Measurements from ENCODE around the gene CWC27.
"Not testable (repeated sequence)": the region's sequence is repeated elsewhere in the genome, so short reads cannot be mapped to it uniquely, and the experiment has no call there.

The CWC27 gene

DNA sequence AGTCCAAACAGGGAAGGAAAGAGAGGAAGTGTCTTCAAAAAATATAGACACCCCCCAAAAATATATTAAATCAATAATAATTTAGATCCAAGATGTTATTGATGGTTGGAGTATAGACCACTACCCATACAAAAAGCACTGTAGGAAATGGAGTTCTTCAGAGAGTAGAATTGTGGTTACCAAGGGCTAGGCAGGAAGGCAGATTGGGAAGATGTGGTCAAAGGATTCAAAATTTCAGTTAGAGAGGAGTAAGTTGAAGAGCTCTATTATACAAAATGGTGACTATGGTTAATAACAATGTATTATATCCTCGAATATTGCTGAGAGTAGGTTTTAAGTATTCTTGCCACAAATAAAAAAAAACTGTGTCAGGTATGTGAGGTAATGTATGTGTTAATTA, 149.4 kb downstream of the CWC27 start:
- TF ChIP-seq, protein P1, sequence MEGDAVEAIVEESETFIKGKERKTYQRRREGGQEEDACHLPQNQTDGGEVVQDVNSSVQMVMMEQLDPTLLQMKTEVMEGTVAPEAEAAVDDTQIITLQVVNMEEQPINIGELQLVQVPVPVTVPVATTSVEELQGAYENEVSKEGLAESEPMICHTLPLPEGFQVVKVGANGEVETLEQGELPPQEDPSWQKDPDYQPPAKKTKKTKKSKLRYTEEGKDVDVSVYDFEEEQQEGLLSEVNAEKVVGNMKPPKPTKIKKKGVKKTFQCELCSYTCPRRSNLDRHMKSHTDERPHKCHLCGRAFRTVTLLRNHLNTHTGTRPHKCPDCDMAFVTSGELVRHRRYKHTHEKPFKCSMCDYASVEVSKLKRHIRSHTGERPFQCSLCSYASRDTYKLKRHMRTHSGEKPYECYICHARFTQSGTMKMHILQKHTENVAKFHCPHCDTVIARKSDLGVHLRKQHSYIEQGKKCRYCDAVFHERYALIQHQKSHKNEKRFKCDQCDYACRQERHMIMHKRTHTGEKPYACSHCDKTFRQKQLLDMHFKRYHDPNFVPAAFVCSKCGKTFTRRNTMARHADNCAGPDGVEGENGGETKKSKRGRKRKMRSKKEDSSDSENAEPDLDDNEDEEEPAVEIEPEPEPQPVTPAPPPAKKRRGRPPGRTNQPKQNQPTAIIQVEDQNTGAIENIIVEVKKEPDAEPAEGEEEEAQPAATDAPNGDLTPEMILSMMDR (conservative IDR thresholded peaks at IDR 0.05; ENCODE audit: low read depth, low read length) = no peak
- H3K4me3 ChIP-seq (ENCODE audit: low read depth, low read length) = no peak overlapping the region

DNA sequence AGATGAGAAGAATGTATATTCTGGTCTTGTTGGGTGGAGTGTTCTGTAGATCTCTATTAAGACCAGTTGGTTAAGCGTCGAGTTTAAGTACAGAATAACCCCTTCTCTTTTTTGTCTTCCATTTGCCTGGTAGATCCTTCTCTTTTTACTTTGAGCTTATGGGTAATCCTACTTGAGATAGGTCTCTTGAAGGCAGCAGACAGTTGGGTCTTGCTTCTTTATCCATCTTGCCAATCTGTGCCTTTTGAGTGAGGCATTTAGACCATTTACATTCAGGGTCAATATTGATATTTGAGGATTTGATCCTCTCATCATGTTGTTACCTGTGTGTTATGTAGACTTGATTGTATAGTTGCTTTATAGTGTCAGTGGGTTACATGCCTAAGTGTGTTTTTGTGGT, 152.7 kb downstream of the CWC27 start:
- no peak overlapping the region for H3K4me3 ChIP-seq (ENCODE audit: low read depth, low read length)
- TF ChIP-seq, protein P1 (conservative IDR thresholded peaks at IDR 0.05; ENCODE audit: low read depth, low read length) = no peak
- no peak for DNase-seq (ENCODE audit: low read depth)

More for the DNA sequence above, 149.4 kb downstream of the CWC27 start:
- no peak for DNase-seq (ENCODE audit: low read depth)

DNA sequence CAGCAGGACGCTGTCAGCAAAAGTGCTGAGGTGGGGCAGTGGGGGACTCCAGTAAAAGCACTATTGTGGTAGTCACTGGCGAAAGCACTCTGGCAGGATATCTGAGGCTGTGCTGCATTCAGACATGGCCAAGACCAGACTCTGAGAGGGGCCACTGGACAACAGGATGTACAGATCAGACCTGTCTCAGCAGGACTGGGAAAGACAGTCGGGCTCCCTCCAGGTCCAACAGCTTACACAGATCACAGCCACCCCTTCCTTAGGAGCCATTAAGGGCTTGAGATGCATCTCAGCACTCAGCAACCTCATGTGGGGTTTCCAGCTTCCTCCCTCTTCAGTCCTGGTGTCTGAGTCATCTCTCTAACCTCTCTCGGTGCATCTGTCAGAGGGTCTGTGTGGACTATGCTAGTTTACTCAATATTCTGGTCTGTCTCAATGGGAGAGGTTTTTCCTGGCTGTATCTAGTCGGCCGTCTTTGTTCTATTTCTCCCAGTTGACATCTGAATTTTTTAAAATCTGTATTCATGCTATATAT, 154.5 kb downstream of the CWC27 start:
- H3K4me3 ChIP-seq (ENCODE audit: low read depth, low read length) = no peak overlapping the region
- TF ChIP-seq, protein P1 (conservative IDR thresholded peaks at IDR 0.05; ENCODE audit: low read depth, low read length) = no peak
- peak; percentile 82 for DNase-seq (ENCODE audit: low read depth)

DNA sequence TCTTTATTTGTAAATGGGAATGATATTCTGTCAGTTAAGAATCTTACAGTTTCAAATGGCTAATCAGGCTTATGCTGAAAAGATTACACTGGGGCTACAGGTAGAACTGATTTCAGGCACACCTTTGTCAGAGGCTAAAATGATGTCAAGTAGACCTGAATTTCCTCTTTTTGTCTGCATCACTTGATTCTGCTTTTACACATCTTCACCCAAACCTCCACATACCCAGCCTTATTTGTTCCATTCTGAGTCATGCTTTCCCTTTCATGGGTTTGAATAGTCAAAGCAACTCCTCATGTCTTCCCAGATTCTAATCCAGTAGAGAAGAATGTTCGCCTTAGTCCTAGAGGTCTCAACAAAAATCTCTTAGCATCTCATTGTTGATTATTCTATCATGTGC, 156.4 kb downstream of the CWC27 start:
- no peak overlapping the region for H3K4me3 ChIP-seq (ENCODE audit: low read depth, low read length)
- TF ChIP-seq, protein P1 (conservative IDR thresholded peaks at IDR 0.05; ENCODE audit: low read depth, low read length) = no peak
- no peak for DNase-seq (ENCODE audit: low read depth)

DNA sequence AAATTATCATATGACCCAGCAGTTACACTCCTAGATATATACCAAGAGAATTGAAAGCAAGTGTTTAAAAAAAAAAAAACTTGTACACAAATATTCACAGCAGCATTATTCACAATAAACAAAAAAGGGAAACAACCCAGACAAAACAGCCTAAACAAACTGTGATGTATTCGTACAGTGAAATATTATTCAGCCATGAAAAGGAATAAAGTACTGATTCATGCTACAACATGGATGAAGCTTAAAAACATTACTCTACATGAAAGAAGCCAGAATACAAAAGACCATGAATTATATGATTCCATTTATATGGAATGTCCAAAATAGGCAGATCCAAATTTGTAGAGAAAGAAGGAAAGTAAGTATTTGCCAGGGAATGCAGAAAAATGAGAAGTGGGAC, 161.1 kb downstream of the CWC27 start:
- DNase-seq (ENCODE audit: low read depth) = no peak
- no peak overlapping the region for H3K4me3 ChIP-seq (ENCODE audit: low read depth, low read length)
- TF ChIP-seq, protein P1 (conservative IDR thresholded peaks at IDR 0.05; ENCODE audit: low read depth, low read length) = no peak

DNA sequence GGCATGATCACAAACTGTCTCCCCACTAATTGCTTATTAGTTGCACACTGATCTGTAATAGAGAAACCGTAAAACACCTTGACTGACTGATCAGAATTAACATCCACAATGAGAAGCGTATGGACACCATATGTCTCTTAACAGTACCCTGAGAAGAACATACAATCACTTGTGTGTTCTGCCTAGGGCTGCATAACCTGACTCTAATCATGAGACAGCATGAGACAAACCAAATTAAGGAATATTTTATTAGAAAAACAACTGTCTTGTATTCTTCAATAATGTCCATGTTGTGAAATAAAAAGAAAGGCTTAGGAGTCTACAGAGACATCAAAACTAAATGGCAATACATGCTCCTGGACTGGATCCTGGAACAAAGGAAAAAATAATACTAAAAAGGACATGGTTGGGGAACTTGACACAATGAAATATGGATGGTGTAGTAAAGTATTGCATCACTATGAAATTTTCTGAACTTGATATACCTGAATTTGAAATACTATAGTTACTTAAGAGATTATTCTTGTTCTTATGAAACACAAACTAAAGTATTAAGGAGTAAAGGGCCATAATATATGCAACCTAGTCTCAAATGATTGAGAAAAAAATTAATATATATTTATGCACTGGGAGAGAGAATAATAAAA, 162.1 kb downstream of the CWC27 start:
- DNase-seq (ENCODE audit: low read depth) = no peak
- TF ChIP-seq, protein P1 (conservative IDR thresholded peaks at IDR 0.05; ENCODE audit: low read depth, low read length) = no peak

DNA sequence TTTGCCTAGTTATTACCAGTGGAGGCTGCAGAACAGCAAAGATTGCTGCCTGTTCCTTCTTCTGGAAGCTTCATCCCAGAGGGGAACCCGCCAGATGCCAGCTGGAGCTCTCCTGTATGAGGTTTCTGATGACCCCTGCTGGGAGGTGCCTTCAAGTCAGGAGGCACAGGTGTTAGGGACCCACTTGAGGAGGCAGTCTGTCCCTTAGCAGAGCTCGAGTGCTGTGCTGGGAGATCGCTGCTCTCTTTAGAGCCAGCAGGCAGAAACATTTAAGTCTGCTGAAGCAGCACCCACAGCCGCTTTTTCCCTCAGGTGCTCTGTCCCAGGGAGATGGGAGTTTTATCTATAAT, 170.7 kb downstream of the CWC27 start:
- DNase-seq (ENCODE audit: low read depth) = peak; percentile 5

More for the DNA sequence above, 162.1 kb downstream of the CWC27 start:
- H3K4me3 ChIP-seq (ENCODE audit: low read depth, low read length) = no peak overlapping the region

More for the DNA sequence above, 170.7 kb downstream of the CWC27 start:
- not testable (repeated sequence) for H3K4me3 ChIP-seq (ENCODE audit: low read depth, low read length)
